ENCODE data around the gene ALK.

The ALK gene

DNA sequence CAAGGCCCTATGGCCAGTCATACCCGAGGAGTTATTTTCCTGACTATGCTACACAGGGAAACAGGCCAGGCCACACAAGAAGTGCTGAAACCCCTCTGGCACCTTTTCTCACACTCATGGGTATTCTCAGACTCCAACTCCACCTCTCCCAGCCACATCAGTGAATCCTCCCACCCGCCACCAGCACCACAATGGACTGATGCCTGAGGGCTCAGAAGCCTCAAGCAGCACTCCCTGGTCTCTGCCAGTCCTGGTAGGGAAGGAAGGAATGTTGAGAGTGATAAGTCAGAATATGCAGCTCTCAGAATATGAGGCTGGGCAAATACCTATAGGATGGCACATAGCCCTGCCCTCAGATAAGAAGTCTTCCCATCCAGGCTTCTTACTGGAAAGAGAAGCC lies 391.1 kb downstream of the ALK start:
- H3K27me3 ChIP-seq (ENCODE audit: insufficient read depth, insufficient read length), result no peaks in the 10 kb centered on the region
- H3K4me3 ChIP-seq (ENCODE audit: insufficient read length, low read depth), result no peak overlapping the region
- no peak for TF ChIP-seq SUZ12 (IDR thresholded peaks at IDR 0.05; ENCODE audit: extremely low read depth, insufficient read depth, insufficient read length)
- no peak for TF ChIP-seq YY1 (IDR thresholded peaks at IDR 0.05; ENCODE audit: insufficient read depth, insufficient read length)
- TF ChIP-seq ZNF274 (IDR thresholded peaks at IDR 0.05; ENCODE audit: low read depth, low read length), result no peak
- DNase-seq (ENCODE audit: low read depth, low spot score), result no peak
- no peaks in the 10 kb centered on the region for H3K9me3 ChIP-seq (ENCODE audit: insufficient read depth, low read length)
- H3K4me1 ChIP-seq (ENCODE audit: insufficient read depth, insufficient read length), result no peaks in the 10 kb centered on the region
- H3K36me3 ChIP-seq (ENCODE audit: insufficient read depth, insufficient read length, low read length), result no peaks in the 10 kb centered on the region
- H3K9ac ChIP-seq (ENCODE audit: insufficient read length, low read depth), result no peak overlapping the region

DNA sequence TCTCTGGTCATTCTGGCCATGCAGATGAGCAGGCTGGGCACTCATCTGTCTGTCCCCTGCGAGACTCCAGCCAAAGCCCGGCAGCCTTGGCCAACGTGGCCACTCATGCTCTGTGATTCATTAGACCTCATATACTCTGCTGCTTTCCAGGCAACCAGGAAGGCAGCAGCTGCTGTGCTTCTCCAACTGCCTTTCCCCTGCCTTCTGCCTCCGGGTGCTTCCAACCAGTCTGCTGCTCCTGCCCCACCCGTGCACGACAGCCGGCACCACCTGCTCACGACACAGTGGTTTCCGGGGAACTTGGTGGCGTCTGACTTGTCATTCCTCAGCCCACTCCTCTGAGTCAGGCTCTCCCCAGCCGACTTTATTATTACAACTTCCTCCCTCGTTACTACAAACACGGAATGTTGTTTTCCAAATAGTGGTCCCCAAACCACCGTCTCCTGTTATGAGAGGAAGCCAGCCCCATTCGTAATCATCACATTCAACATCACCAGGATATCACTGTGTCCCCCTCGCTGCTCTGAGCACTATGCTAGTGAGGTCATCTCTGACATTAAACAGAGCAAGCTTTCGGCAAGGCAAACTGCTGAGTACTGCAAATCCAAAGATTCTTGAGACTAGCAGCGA lies 392.4 kb downstream of the ALK start:
- Histone ChIP-seq H3K4me1 (ENCODE audit: insufficient read depth, insufficient read length) (no peaks in the 10 kb centered on the region), H3K9ac (ENCODE audit: insufficient read length, low read depth) (no peak overlapping the region), H3K27me3 (ENCODE audit: insufficient read depth, insufficient read length) (no peaks in the 10 kb centered on the region), H3K4me3 (ENCODE audit: insufficient read length, low read depth) (no peak overlapping the region), H3K36me3 (ENCODE audit: insufficient read depth, insufficient read length, low read length) (no peaks in the 10 kb centered on the region), H3K9me3 (ENCODE audit: insufficient read depth, low read length) (no peaks in the 10 kb centered on the region)
- TF ChIP-seq ZNF274 (IDR thresholded peaks at IDR 0.05; ENCODE audit: low read depth, low read length) (no peak), SUZ12 (IDR thresholded peaks at IDR 0.05; ENCODE audit: extremely low read depth, insufficient read depth, insufficient read length) (no peak), YY1 (IDR thresholded peaks at IDR 0.05; ENCODE audit: insufficient read depth, insufficient read length) (no peak)
- DNase-seq (ENCODE audit: low read depth, low spot score), result no peak

DNA sequence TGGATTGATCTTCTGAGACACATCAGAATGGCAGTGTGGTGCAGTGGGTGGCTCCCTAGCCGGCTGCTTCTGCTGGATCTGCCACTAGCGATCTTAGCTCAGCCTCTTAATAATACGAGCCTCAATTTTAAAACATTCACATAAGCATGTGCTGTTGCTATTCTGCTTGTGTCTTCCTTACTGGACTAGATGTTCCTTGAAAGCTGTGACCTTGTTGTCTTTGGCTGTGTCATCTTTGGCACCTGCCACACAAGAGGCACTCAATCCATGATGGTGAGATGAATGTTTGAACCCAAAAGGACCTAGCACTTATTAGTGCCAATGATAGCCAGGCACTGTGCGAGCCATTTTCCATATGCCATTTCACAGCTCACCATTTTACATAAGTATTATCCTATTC lies 393.0 kb downstream of the ALK start:
- H3K4me3 ChIP-seq (ENCODE audit: insufficient read length, low read depth), result no peak overlapping the region
- H3K4me1 ChIP-seq (ENCODE audit: insufficient read depth, insufficient read length), result no peaks in the 10 kb centered on the region
- no peak overlapping the region for H3K9ac ChIP-seq (ENCODE audit: insufficient read length, low read depth)
- no peak for TF ChIP-seq YY1 (IDR thresholded peaks at IDR 0.05; ENCODE audit: insufficient read depth, insufficient read length)
- no peak for TF ChIP-seq SUZ12 (IDR thresholded peaks at IDR 0.05; ENCODE audit: extremely low read depth, insufficient read depth, insufficient read length)
- TF ChIP-seq ZNF274 (IDR thresholded peaks at IDR 0.05; ENCODE audit: low read depth, low read length), result no peak
- H3K36me3 ChIP-seq (ENCODE audit: insufficient read depth, insufficient read length, low read length), result no peaks in the 10 kb centered on the region
- no peaks in the 10 kb centered on the region for H3K27me3 ChIP-seq (ENCODE audit: insufficient read depth, insufficient read length)
- H3K9me3 ChIP-seq (ENCODE audit: insufficient read depth, low read length), result no peaks in the 10 kb centered on the region
- DNase-seq (ENCODE audit: low read depth, low spot score), result no peak

DNA sequence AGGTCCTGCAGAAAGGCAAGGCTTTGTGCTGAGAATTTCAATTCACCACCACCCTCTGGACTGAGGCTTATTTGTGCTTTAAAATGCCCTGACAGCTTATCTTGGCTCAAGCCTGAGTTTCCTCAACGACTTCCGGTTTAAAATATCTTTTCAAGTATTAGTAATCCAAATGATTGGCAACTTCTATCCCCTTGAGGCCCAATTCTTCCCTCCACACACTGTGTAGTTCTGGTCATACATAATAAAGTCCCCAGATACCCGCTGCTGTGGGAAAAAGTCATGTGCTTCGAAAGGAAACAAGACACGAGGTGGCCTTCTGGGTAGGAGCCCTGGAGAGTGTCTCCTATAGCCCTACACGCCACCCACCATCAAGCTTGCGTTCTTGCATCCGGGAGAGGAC lies 393.4 kb downstream of the ALK start:
- no peaks in the 10 kb centered on the region for H3K36me3 ChIP-seq (ENCODE audit: insufficient read depth, insufficient read length, low read length)
- TF ChIP-seq YY1 (IDR thresholded peaks at IDR 0.05; ENCODE audit: insufficient read depth, insufficient read length) (no peak), SUZ12 (IDR thresholded peaks at IDR 0.05; ENCODE audit: extremely low read depth, insufficient read depth, insufficient read length) (no peak), ZNF274 (IDR thresholded peaks at IDR 0.05; ENCODE audit: low read depth, low read length) (no peak)
- no peaks in the 10 kb centered on the region for H3K4me1 ChIP-seq (ENCODE audit: insufficient read depth, insufficient read length)
- H3K27me3 ChIP-seq (ENCODE audit: insufficient read depth, insufficient read length), result no peaks in the 10 kb centered on the region
- DNase-seq (ENCODE audit: low read depth, low spot score), result no peak
- H3K9ac ChIP-seq (ENCODE audit: insufficient read length, low read depth), result no peak overlapping the region
- H3K4me3 ChIP-seq (ENCODE audit: insufficient read length, low read depth), result no peak overlapping the region
- H3K9me3 ChIP-seq (ENCODE audit: insufficient read depth, low read length), result no peaks in the 10 kb centered on the region

DNA sequence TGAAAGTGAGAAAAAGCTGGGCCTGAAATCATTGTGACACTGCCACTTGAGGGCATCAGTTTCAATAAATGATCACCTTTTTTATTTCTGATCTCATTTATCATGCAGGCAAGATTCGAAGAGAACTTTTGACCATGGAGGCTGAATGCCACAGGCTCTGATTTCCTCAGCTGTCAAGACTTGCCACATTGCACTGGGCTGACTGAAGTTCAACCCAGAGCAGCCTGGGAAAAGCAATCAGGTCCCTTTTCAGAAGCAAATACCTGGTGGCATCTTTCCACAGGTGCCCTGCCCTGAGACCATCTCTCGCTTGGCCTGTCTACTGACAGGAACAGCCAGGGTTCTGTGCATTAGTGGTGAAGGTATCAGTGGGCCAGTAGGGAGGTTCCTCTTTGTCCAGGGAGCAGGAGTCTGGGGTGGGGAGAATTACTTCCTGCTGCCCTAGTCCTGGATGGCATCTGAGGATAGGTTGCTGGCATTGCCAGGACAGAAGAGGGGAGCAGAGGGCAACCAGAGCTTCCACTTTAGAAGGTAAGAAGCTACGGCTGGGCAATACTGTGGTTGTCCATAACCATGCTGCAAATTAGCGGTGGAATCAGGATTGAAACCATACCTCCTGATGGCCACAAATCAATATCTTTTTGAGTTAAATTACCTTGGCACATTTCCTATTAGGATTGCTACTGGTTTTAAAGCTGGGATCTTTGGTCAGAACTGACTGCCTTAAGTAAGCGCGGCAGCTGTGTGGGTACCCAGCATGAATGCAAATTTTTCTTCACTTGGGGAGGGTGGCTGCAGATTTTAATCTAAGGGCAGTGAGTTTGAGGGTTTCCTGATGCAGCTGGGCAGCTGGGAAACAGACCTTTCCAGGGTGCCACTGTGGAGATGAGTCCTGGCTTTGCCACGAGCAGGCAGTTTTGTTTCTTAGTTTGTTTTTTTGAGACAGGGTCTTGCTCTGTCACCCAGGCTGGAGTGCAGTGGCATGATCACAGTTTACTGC lies 394.5 kb downstream of the ALK start:
- Histone ChIP-seq H3K4me3 (ENCODE audit: insufficient read length, low read depth) (no peak overlapping the region), H3K27me3 (ENCODE audit: insufficient read depth, insufficient read length) (no peaks in the 10 kb centered on the region), H3K9me3 (ENCODE audit: insufficient read depth, low read length) (no peaks in the 10 kb centered on the region), H3K9ac (ENCODE audit: insufficient read length, low read depth) (no peak overlapping the region), H3K4me1 (ENCODE audit: insufficient read depth, insufficient read length) (no peaks in the 10 kb centered on the region), H3K36me3 (ENCODE audit: insufficient read depth, insufficient read length, low read length) (no peaks in the 10 kb centered on the region)
- TF ChIP-seq SUZ12 (IDR thresholded peaks at IDR 0.05; ENCODE audit: extremely low read depth, insufficient read depth, insufficient read length), result no peak
- TF ChIP-seq YY1 (IDR thresholded peaks at IDR 0.05; ENCODE audit: insufficient read depth, insufficient read length), result no peak
- TF ChIP-seq ZNF274 (IDR thresholded peaks at IDR 0.05; ENCODE audit: low read depth, low read length), result no peak
- no peak for DNase-seq (ENCODE audit: low read depth, low spot score)

DNA sequence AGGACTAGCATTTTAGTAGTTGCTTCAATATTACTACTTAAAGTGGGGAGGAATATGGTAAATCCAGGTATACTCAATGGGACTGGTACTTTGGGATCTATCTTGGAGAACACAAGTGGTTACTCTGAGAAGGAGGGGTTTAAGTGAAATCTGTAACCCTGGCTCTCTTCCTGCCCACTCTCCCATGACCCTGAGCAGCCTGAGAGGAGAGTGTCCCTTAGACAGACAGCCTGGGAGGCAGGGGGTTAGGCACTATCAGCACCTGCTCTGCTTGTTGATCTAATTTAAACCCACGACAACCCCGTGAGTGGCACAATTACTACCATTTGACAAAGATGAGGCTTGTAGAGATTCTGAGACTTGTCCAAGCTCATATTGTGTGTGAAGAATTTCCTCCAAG lies 395.5 kb downstream of the ALK start:
- Histone ChIP-seq H3K4me1 (ENCODE audit: insufficient read depth, insufficient read length) (no peaks in the 10 kb centered on the region), H3K27me3 (ENCODE audit: insufficient read depth, insufficient read length) (no peaks in the 10 kb centered on the region), H3K9me3 (ENCODE audit: insufficient read depth, low read length) (no peaks in the 10 kb centered on the region), H3K36me3 (ENCODE audit: insufficient read depth, insufficient read length, low read length) (no peaks in the 10 kb centered on the region), H3K9ac (ENCODE audit: insufficient read length, low read depth) (no peak overlapping the region), H3K4me3 (ENCODE audit: insufficient read length, low read depth) (no peak overlapping the region)
- DNase-seq (ENCODE audit: low read depth, low spot score), result no peak
- TF ChIP-seq SUZ12 (IDR thresholded peaks at IDR 0.05; ENCODE audit: extremely low read depth, insufficient read depth, insufficient read length) (no peak), YY1 (IDR thresholded peaks at IDR 0.05; ENCODE audit: insufficient read depth, insufficient read length) (no peak), ZNF274 (IDR thresholded peaks at IDR 0.05; ENCODE audit: low read depth, low read length) (no peak)

DNA sequence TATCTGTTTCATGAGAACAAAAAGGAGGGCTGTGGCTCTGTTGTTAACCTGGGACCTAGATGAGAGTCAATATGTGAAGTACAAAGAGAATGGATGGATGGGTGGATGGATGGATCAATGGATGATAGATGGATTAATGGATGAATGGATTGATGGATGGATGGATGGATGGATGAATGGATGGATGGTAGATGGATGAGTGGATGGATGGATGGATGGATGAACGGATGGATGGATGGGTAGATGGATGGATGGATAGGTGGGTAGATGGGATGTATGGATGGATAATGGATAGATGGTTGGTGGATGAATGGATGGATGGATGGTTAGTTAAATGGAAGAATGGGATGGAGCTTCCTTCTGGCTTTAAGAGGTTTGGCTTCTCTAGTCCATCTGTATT lies 396.7 kb downstream of the ALK start:
- no peak for DNase-seq (ENCODE audit: low read depth, low spot score)
- Histone ChIP-seq H3K27me3 (ENCODE audit: insufficient read depth, insufficient read length) (no peaks in the 10 kb centered on the region), H3K9ac (ENCODE audit: insufficient read length, low read depth) (no peak overlapping the region), H3K4me1 (ENCODE audit: insufficient read depth, insufficient read length) (no peaks in the 10 kb centered on the region), H3K36me3 (ENCODE audit: insufficient read depth, insufficient read length, low read length) (no peaks in the 10 kb centered on the region), H3K4me3 (ENCODE audit: insufficient read length, low read depth) (no peak overlapping the region), H3K9me3 (ENCODE audit: insufficient read depth, low read length) (no peaks in the 10 kb centered on the region)
- TF ChIP-seq SUZ12 (IDR thresholded peaks at IDR 0.05; ENCODE audit: extremely low read depth, insufficient read depth, insufficient read length), result no peak
- no peak for TF ChIP-seq ZNF274 (IDR thresholded peaks at IDR 0.05; ENCODE audit: low read depth, low read length)
- no peak for TF ChIP-seq YY1 (IDR thresholded peaks at IDR 0.05; ENCODE audit: insufficient read depth, insufficient read length)

All from NT2/D1 (cell line).